Tibial nerve (tissue), 4 donors: ENCODE data around the gene ANP32D. TPM values are rescaled to one million over a fixed set of nuclear protein-coding genes. Genes with fewer than 3 reads are reported as not detected.
"Not testable (repeated sequence)": the region's sequence is repeated elsewhere in the genome, so short reads cannot be mapped to it uniquely, and the experiment has no call there.

Experiments used
- DNase-seq, 2 donors: peaks; one replicate each; pipeline ENCODE4 v3.0.0-alpha.2; 2019; ENCODE audit warnings: low spot score in 2 of 2
- H3K27ac ChIP-seq, 4 donors: fragments of 200-600 bp; sonication (generic) in 3 of 4; one replicate each; pipeline ENCODE4 v1.5.1; 2017 to 2019; ENCODE audit warnings: mild to moderate bottlenecking in 1 of 4
- H3K27me3 ChIP-seq, 2 donors: fragments of 200-600 bp; sonication (generic) in 1 of 2; one replicate each; pipeline versions ENCODE4 v1.5.1 to v1.6.0; 2017 to 2019
- H3K36me3 ChIP-seq, 3 donors: fragments of 200-600 bp; sonication (generic); one replicate each; pipeline ENCODE4 v1.5.1; 2018 to 2019
- H3K4me1 ChIP-seq, 4 donors: fragments of 200-600 bp; sonication (generic) in 3 of 4; one replicate each; pipeline ENCODE4 v1.5.1; 2017 to 2019
- H3K4me3 ChIP-seq, 4 donors: fragments of 200-600 bp; sonication (generic) in 3 of 4; one replicate each; pipeline ENCODE4 v1.5.1; 2017 to 2019; ENCODE audit warnings: mild to moderate bottlenecking in 1 of 4, moderate library complexity in 1 of 4
- H3K9me3 ChIP-seq, 4 donors: fragments of 200-600 bp; sonication (generic) in 3 of 4; one replicate each; pipeline ENCODE4 v1.5.1; 2017 to 2019
- CTCF ChIP-seq, 5 experiments: fragments of 200-600 bp in 3 of 5; fragments of 450-650 bp in 2 of 5; sonication (generic) in 3 of 5; IDR thresholded peaks; one replicate each; pipeline ENCODE4 v1.5.1; 2016 to 2019; ENCODE audit warnings: antibody characterized with exemption in 5 of 5, mild to moderate bottlenecking in 3 of 5, moderate library complexity in 2 of 5
- EP300 ChIP-seq, 2 donors: sonication (generic); formaldehyde crosslinking; IDR thresholded peaks; one replicate each; pipeline ENCODE4 v1.6.1; 2017; ENCODE audit warnings: antibody characterized with exemption in 2 of 2, mild to moderate bottlenecking in 1 of 2
- POLR2A ChIP-seq, 2 donors: fragments of 450-650 bp; IDR thresholded peaks; one replicate each; pipeline ENCODE4 v1.6.1; 2017; ENCODE audit warnings: antibody characterized with exemption in 2 of 2, mild to moderate bottlenecking in 2 of 2, moderate library complexity in 2 of 2
- WGBS, 2 donors: methylation state at CpG; one replicate each; pipeline ENCODE4 v1.1.5; 2018; 5-methylcytosine and 5-hydroxymethylcytosine counted together
- total RNA-seq, 4 donors: library from RNA; depleted of rRNA; stranded (reverse); fragments of >200 nt; gene quantifications; one replicate each; pipeline ENCODE4 v1.1.0, GENCODE V29; 2016

Gene ANP32D
- total RNA-seq, result under 1 TPM in 1 of 4 donors, not detected in 3; 0.39 TPM

DNA sequence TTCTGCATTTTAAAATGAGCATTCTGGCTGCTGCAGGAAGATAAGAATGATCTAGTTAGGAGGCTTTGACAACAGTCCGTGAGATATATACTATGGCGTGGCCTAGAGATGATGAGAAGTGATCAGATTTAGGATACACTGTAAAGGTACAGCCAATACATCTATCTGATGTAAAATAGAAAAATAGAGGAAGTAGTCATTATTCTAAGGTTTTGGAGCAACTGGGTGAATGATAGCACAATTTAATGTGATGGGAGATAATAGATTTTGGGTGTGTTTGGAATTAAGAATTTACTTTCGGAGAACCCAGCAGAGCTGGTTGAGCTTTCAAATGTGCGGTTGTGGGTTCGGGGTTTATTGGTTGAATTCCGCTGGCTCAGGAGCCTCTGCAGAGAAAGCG, at the start of gene ANP32D:
TSS of gene ANP32D (plus strand) at position 301 of the 400 bp plus-strand sequence. CDS start 106 bp downstream, outside the sequence.
- TF ChIP-seq CTCF (IDR thresholded peaks at IDR 0.05) (no peak), POLR2A (IDR thresholded peaks at IDR 0.05) (no peak), EP300 (IDR thresholded peaks at IDR 0.05) (no peak)
- Histone ChIP-seq H3K27ac (no peak within 1 kb of the TSS), H3K36me3 (peaks cover 0 to 12% (median 0%) of the 10 kb centered on the region in 3 donors), H3K9me3 (peaks cover 0 to 45% (median 7%) of the 10 kb centered on the region in 4 donors), H3K4me1 (no peaks in the 10 kb centered on the region), H3K27me3 (no peaks in the 10 kb centered on the region), H3K4me3 (no peak within 1 kb of the TSS)
- WGBS, 2 donors, result 94 to 97% methylated on average over 7 of the region's 7 CpGs
- DNase-seq, result no peak

- TF ChIP-seq CTCF (IDR thresholded peaks at IDR 0.05) (no peak), POLR2A (IDR thresholded peaks at IDR 0.05) (no peak)
- no peaks in the 10 kb centered on the region for H3K27me3 ChIP-seq
- no peak overlapping the region for H3K4me3 ChIP-seq
- whole genome bisulfite sequencing, 2 donors, result 45 to 51% methylated on average over 3 of the region's 3 CpGs
- no peaks in the 10 kb centered on the region for H3K36me3 ChIP-seq
- no peaks in the 10 kb centered on the region for H3K4me1 ChIP-seq
- no peaks in the 10 kb centered on the region for H3K9me3 ChIP-seq
- H3K27ac ChIP-seq, result no peak overlapping the region
- DNase-seq, result no peak
Observed at GRCh38 chr12:48423171-48423570, 49.2 kb upstream of the ANP32D start.

DNA sequence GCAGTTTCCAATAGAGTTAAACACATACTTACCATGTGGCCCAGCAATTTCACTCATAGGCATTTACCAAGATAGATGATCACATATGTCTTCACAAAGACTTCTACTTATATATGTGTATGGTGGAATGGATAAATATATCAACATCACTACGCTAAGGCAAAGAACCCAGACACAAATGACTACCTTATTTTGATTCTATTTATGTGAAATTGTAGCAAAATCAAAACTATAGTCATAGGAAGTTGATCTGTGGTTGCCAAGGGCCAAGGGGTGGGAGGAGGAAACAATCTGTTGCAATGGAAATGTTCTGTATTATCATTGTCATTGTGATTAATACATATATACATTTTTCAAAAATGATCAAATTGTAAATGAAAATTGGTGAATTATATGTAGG, 47.7 kb upstream of the ANP32D start:
- TF ChIP-seq EP300 (IDR thresholded peaks at IDR 0.05), result no peak
- no peak for TF ChIP-seq POLR2A (IDR thresholded peaks at IDR 0.05)
- no peak for TF ChIP-seq CTCF (IDR thresholded peaks at IDR 0.05)

GRCh38 chr12:48434016-48434415, 38.3 kb upstream of the ANP32D start:
- H3K27ac ChIP-seq, H3K4me1 ChIP-seq, DNase-seq, H3K36me3 ChIP-seq, H3K4me3 ChIP-seq, H3K27me3 ChIP-seq: not testable (repeated sequence)
- peaks cover 0 to 16% (median 5%) of the 10 kb centered on the region in 4 donors for H3K9me3 ChIP-seq
- 92 to 95% methylated on average over 10 of the region's 10 CpGs for WGBS, 2 donors

More for the DNA sequence above, 47.7 kb upstream of the ANP32D start:
- no peaks in the 10 kb centered on the region for H3K36me3 ChIP-seq
- 82 to 91% methylated on average over 1 of the region's 1 CpG for WGBS, 2 donors
- no peak overlapping the region for H3K27ac ChIP-seq
- no peaks in the 10 kb centered on the region for H3K4me1 ChIP-seq
- no peaks in the 10 kb centered on the region for H3K27me3 ChIP-seq
- peaks cover 0 to 2% (median 0%) of the 10 kb centered on the region in 4 donors for H3K9me3 ChIP-seq
- H3K4me3 ChIP-seq, result no peak overlapping the region
- DNase-seq, result no peak

DNA sequence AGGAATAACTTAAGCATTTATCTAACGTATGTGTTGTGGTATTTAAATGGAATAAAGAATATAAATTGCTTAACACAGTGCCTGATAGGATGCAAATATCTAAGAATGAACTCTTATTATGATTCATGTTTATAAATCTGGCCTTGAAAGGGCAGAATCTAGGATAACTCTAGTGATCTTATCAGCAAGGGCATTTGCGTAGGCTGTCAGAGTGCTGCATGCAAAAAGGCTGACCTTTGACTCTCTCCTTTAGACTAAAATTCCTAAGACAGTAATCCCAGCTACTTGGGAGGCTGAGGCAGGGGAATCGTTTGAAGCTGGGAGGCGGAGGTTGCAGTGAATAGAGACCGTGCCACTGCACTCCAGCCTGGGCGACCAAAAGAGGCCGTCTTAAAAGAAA, 31.3 kb upstream of the ANP32D start:
- no peaks in the 10 kb centered on the region for H3K4me1 ChIP-seq
- no peak for DNase-seq
- H3K4me3 ChIP-seq, result no peak overlapping the region
- 44 to 59% methylated on average over 7 of the region's 7 CpGs for WGBS, 2 donors
- H3K27me3 ChIP-seq, result no peaks in the 10 kb centered on the region
- no peaks in the 10 kb centered on the region for H3K9me3 ChIP-seq
- H3K36me3 ChIP-seq, result no peaks in the 10 kb centered on the region
- H3K27ac ChIP-seq, result no peak overlapping the region
- no peak for TF ChIP-seq EP300 (IDR thresholded peaks at IDR 0.05)
- TF ChIP-seq POLR2A (IDR thresholded peaks at IDR 0.05), result no peak
- no peak for TF ChIP-seq CTCF (IDR thresholded peaks at IDR 0.05)
